Testis (tissue), 3 donors: Measurements from ENCODE around the gene AFAP1L2. TPM values are rescaled to one million over a fixed set of nuclear protein-coding genes. Genes with fewer than 3 reads are reported as not detected.

Experiments
- DNase-seq: peaks from one replicate; pipeline ENCODE4 v3.0.0-alpha.2; 2019
- H3K27ac ChIP-seq, 2 donors: fragments of 200-600 bp; sonication (generic); one replicate each; pipeline ENCODE4 v1.5.1; 2019
- H3K27me3 ChIP-seq: fragments of 200-600 bp; sonication (generic); one replicate; pipeline ENCODE4 v1.5.1; 2019
- H3K36me3 ChIP-seq: fragments of 200-600 bp; sonication (generic); one replicate; pipeline ENCODE4 v1.5.1; 2017; ENCODE audit warnings: low read depth; ENCODE audit errors: missing control alignments
- H3K4me1 ChIP-seq: fragments of 200-600 bp; sonication (generic); one replicate; pipeline ENCODE4 v1.5.1; 2019
- H3K4me3 ChIP-seq, 2 donors: fragments of 200-600 bp; sonication (generic); one replicate each; pipeline ENCODE4 v1.5.1; 2017 to 2019
- H3K9me3 ChIP-seq: fragments of 200-600 bp; sonication (generic); one replicate; pipeline ENCODE4 v1.5.1; 2017
- CTCF ChIP-seq, 3 experiments: fragments of 450-650 bp in 2 of 3; fragments of 200-600 bp in 1 of 3; sonication (generic) in 1 of 3; IDR thresholded peaks; one replicate each; pipeline ENCODE4 v1.5.1; 2016 to 2019; ENCODE audit warnings: antibody characterized with exemption in 3 of 3, mild to moderate bottlenecking in 2 of 3, moderate library complexity in 1 of 3
- POLR2A ChIP-seq: fragments of 450-650 bp; IDR thresholded peaks from one replicate; pipeline ENCODE4 v1.6.1; 2017; ENCODE audit warnings: antibody characterized with exemption, mild to moderate bottlenecking, moderate library complexity
- WGBS, 2 donors: methylation state at CpG; one replicate each; pipeline ENCODE4 v1.1.5; 2018; 5-methylcytosine and 5-hydroxymethylcytosine counted together
- intact Hi-C: fragments of 100-400 bp; cut with DNase I; formaldehyde crosslinking; loops from one replicate; pipeline ENCODE4 v1.15.1; 2023; ENCODE audit warnings: low total_unique reads
- polyA plus RNA-seq: library from polyadenylated mRNA; stranded (reverse); fragments of 350-450 nt; fragmentation: Illumina TruSeq; extraction: RNeasy Lipid Tissue Mini Kit (QIAGEN cat#74804); gene quantifications from one replicate; pipeline ENCODE4 v1.2.3, GENCODE V29; 2014; ENCODE audit warnings: low read depth, low replicate concordance; ENCODE audit not compliant: insufficient read depth
- small RNA-seq, 2 donors: library from RNA; depleted of rRNA; stranded (forward); fragments of <200 nt; gene quantifications; one replicate each; pipeline ENCODE3, GENCODE V24; 2016
- total RNA-seq, 2 donors: library from RNA; depleted of rRNA; stranded (reverse); fragments of >200 nt; gene quantifications; one replicate each; pipeline ENCODE4 v1.2.3, GENCODE V29; 2016

AFAP1L2 gene
- total and polyA plus RNA-seq, 3 donors from 2014 or later: 4.0 to 7.4 (median 6.9) TPM

- H3K9me3 ChIP-seq: no peaks in the 10 kb centered on the region
- H3K4me1 ChIP-seq: no peaks in the 10 kb centered on the region
- intact Hi-C loops: no loop called here
- TF ChIP-seq CTCF (IDR thresholded peaks at IDR 0.05) (no peak), POLR2A (no peak)
- no peak overlapping the region for H3K27ac ChIP-seq
- no peak for DNase-seq
- no peaks in the 10 kb centered on the region for H3K36me3 ChIP-seq
- WGBS, 2 donors: 43 to 73% methylated on average over 1 of the region's 1 CpG
- H3K4me3 ChIP-seq: no peak overlapping the region
- H3K27me3 ChIP-seq: no peaks in the 10 kb centered on the region
Measured at GRCh38 chr10:114250716-114251115, 153.6 kb downstream of the AFAP1L2 start.

DNA sequence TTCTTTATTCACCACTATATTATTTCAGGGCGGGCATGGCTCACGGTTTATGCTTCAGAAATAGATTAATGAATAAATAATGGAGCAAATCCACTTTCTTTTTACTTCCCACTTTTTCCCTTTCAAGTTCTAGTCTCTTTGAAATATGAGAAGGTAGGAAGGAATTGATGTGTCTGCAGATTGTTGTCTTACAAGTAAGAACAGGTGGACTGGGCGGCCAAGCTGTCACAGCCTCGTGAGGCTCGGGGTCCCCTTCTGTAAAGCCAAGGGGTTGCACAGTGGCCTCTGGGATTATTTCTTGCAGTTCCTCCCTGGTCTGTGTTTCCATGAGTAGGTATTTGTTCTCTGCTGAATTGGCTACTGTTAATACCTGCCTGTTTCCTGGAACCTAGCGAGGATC lies 154.1 kb downstream of the AFAP1L2 start:
- WGBS, 2 donors: 86 to 95% methylated on average over 6 of the region's 6 CpGs
- no peak for TF ChIP-seq POLR2A
- no peak for TF ChIP-seq CTCF (IDR thresholded peaks at IDR 0.05)
- Histone ChIP-seq H3K27ac (no peak overlapping the region), H3K36me3 (no peaks in the 10 kb centered on the region), H3K4me1 (no peaks in the 10 kb centered on the region), H3K9me3 (no peaks in the 10 kb centered on the region), H3K4me3 (no peak overlapping the region), H3K27me3 (no peaks in the 10 kb centered on the region)
- DNase-seq: no peak
- intact Hi-C loops: no loop called here

DNA sequence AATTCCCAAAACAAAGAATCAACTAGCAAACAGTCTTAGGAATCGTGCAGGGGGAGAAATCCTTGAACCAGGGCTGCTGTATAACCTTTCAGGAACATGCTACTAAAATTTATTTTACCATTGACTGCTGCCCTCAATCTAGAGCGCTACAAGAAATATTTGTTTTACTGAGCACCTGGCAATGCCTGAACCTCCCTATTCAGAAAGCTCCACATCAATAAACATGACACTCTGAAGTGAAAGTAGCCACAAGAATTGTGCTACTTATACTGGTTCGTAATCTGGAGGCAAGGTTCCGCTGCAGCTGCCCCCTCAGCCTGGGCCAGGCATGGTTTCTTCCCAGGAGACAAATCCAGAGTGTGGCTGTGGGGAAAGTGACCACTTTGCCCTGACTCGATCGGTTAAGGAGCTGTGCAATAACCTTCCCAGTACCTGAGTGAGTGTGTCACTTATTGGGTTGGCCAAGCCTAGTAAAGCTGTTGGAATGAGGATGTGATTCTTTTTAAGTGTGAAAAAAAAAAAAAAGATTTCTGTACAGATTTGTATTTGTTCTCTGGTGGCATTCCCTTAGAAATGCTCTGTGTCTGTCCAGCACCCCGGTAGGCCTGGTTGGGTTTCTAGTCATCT lies 157.5 kb downstream of the AFAP1L2 start:
- Histone ChIP-seq H3K36me3 (no peaks in the 10 kb centered on the region), H3K27ac (no peak overlapping the region), H3K4me1 (no peaks in the 10 kb centered on the region), H3K4me3 (no peak overlapping the region), H3K27me3 (no peaks in the 10 kb centered on the region), H3K9me3 (no peaks in the 10 kb centered on the region)
- whole genome bisulfite sequencing, 2 donors: 68 to 89% methylated on average over 7 of the region's 7 CpGs
- intact Hi-C loops: no loop called here
- DNase-seq: no peak
- TF ChIP-seq POLR2A (no peak), CTCF (IDR thresholded peaks at IDR 0.05) (no peak)

- TF ChIP-seq POLR2A: no peak
- Histone ChIP-seq H3K9me3 (no peaks in the 10 kb centered on the region), H3K4me1 (no peaks in the 10 kb centered on the region), H3K4me3 (no peak overlapping the region), H3K27ac (no peak overlapping the region), H3K27me3 (no peaks in the 10 kb centered on the region), H3K36me3 (no peaks in the 10 kb centered on the region)
- DNase-seq: no peak
- intact Hi-C loops: no loop called here
- 73 to 74% methylated on average over 9 of the region's 9 CpGs for WGBS, 2 donors
Measured at GRCh38 chr10:114245121-114245791, 159.0 kb downstream of the AFAP1L2 start.

Small RNAs within 50 kb of the gene (small RNA-seq; reads per million reads assigned to genes)
- gene RN7SL384P: 0 reads per million in 2 donors

Other genes starting within 250 kb of the AFAP1L2 start
- gene CCDC186, start 230.3 kb downstream of the AFAP1L2 start, total RNA-seq: 10 to 100 TPM; 30.8 to 39.8 TPM
- 5.3 TPM for gene CCDC186, start 230.3 kb downstream of the AFAP1L2 start, polyA plus RNA-seq
- gene TDRD1, start 225.1 kb downstream of the AFAP1L2 start, total RNA-seq: 10 to 100 TPM; 25.7 to 32.3 TPM
- gene TDRD1, start 225.1 kb downstream of the AFAP1L2 start, polyA plus RNA-seq: 32.7 TPM
- gene VWA2, start 165.2 kb downstream of the AFAP1L2 start, total RNA-seq: 1 to 10 TPM; 2.4 TPM
- gene VWA2, start 165.2 kb downstream of the AFAP1L2 start, polyA plus RNA-seq: 2.6 TPM